Amniotic epithelial cell (primary cell): ENCODE results near the gene IGFLR1.

ENCODE experiments used
- DNase-seq: peaks from one replicate; pipeline ENCODE4 v3.0.0-alpha.2; 2010; ENCODE audit warnings: low read depth

Gene IGFLR1

GRCh38 chr19:35723671-35724070, 18.6 kb downstream of the IGFLR1 start:
- DNase-seq: no peak

- no peak for DNase-seq
These were observed 19.4 kb downstream of the IGFLR1 start for GRCh38 chr19:35722897-35723296.

GRCh38 chr19:35722461-35722860, 19.8 kb downstream of the IGFLR1 start:
- no peak for DNase-seq

- DNase-seq: no peak
These were observed 20.9 kb downstream of the IGFLR1 start for GRCh38 chr19:35721374-35721773.

GRCh38 chr19:35720648-35721047, 21.6 kb downstream of the IGFLR1 start:
- DNase-seq: no peak

- no peak for DNase-seq
These were observed 22.1 kb downstream of the IGFLR1 start for GRCh38 chr19:35720163-35720524.

- DNase-seq: no peak
These were observed 22.7 kb downstream of the IGFLR1 start for GRCh38 chr19:35719402-35720162.

GRCh38 chr19:35718345-35719041, 23.8 kb downstream of the IGFLR1 start:
- no peak for DNase-seq

- no peak for DNase-seq
These were observed 24.4 kb downstream of the IGFLR1 start, which contains the start of gene KMT2B for GRCh38 chr19:35717665-35718344. Gene KMT2B (plus strand): TSS chr19:35718003. CDS start chr19:35718019, 16 bp downstream.

GRCh38 chr19:35716801-35717664, 25.2 kb downstream of the IGFLR1 start:
- peak; percentile 94 for DNase-seq

GRCh38 chr19:35715981-35716800, 26.1 kb downstream of the IGFLR1 start:
- DNase-seq: peak; percentile 26

GRCh38 chr19:35715355-35715809, 26.9 kb downstream of the IGFLR1 start:
- DNase-seq: no peak

- DNase-seq: no peak
These were observed 27.5 kb downstream of the IGFLR1 start for GRCh38 chr19:35714601-35715354.

- no peak for DNase-seq
These were observed 28.3 kb downstream of the IGFLR1 start for GRCh38 chr19:35713904-35714495.

- DNase-seq: no peak
These were observed 28.8 kb downstream of the IGFLR1 start for GRCh38 chr19:35713506-35713850.

- DNase-seq: no peak
These were observed 29.4 kb downstream of the IGFLR1 start for GRCh38 chr19:35712567-35713505.

GRCh38 chr19:35710784-35711723, 31.2 kb downstream of the IGFLR1 start:
- DNase-seq: no peak

- no peak for DNase-seq
These were observed 33.9 kb downstream of the IGFLR1 start for GRCh38 chr19:35708391-35708790.
